DOHH2 (cell line): ENCODE measurements around the gene ANKS1B.
"Not testable (repeated sequence)": the region's sequence is repeated elsewhere in the genome, so short reads cannot be mapped to it uniquely, and the experiment has no call there.

Source experiments
- H3F3A ChIP-seq: fragments of 200-600 bp; sonication (generic), shearing (Covaris generic); 2 replicates; pipeline ENCODE4 v1.6.0; 2016; ENCODE audit warnings: antibody characterized with exemption, mild to moderate bottlenecking; ENCODE audit not compliant: control insufficient read depth, insufficient read depth
- H3K27ac ChIP-seq: fragments of 200-600 bp; sonication (generic); 2 replicates; pipeline ENCODE4 v1.5.1; 2014; ENCODE audit warnings: low read depth, mild to moderate bottlenecking, low read length, moderate library complexity
- H3K27me3 ChIP-seq: fragments of 200-600 bp; sonication (generic); 2 replicates; pipeline ENCODE4 v1.6.1; 2014; ENCODE audit warnings: mild to moderate bottlenecking, low read length, mixed read lengths; ENCODE audit not compliant: control insufficient read depth
- H3K36me3 ChIP-seq: fragments of 200-600 bp; sonication (generic); 2 replicates; pipeline ENCODE4 v1.6.1; 2014; ENCODE audit warnings: mild to moderate bottlenecking, low read length, moderate library complexity, mixed read lengths; ENCODE audit not compliant: control insufficient read depth
- H3K4me1 ChIP-seq: fragments of 200-600 bp; sonication (generic); 2 replicates; pipeline ENCODE4 v1.6.1; 2014; ENCODE audit warnings: mild to moderate bottlenecking, low read length, mixed read lengths; ENCODE audit not compliant: control insufficient read depth
- H3K4me2 ChIP-seq: fragments of 200-600 bp; sonication (generic); 2 replicates; pipeline ENCODE4 v1.6.0; 2014; ENCODE audit warnings: mild to moderate bottlenecking, low read length, moderate library complexity
- H3K4me3 ChIP-seq: fragments of 200-600 bp; sonication (generic); 2 replicates; pipeline ENCODE4 v1.5.1; 2014; ENCODE audit warnings: mild to moderate bottlenecking, low read length, mixed read lengths
- H3K79me2 ChIP-seq: fragments of 200-600 bp; sonication (generic); 2 replicates; pipeline ENCODE4 v1.6.1; 2014; ENCODE audit warnings: mild to moderate bottlenecking, low read length, mixed read lengths; ENCODE audit not compliant: control insufficient read depth
- H3K9me2 ChIP-seq: fragments of 200-600 bp; sonication (generic); replicated peaks from 2 replicates; pipeline ENCODE4 v1.6.1; 2014; ENCODE audit warnings: mild to moderate bottlenecking, low read length, mixed read lengths; ENCODE audit not compliant: control insufficient read depth
- H3K9me3 ChIP-seq: fragments of 200-600 bp; sonication (generic); 2 replicates; pipeline ENCODE4 v1.6.1; 2014; ENCODE audit warnings: antibody characterized with exemption, low read length, mixed read lengths; ENCODE audit not compliant: control insufficient read depth, insufficient read depth
- H4K20me1 ChIP-seq: fragments of 200-600 bp; sonication (generic); 2 replicates; pipeline ENCODE4 v1.6.0; 2014; ENCODE audit warnings: low read depth, mild to moderate bottlenecking, antibody characterized with exemption, low read length, moderate library complexity; ENCODE audit not compliant: control insufficient read depth, insufficient read depth
- EZH2phosphoT487 ChIP-seq: fragments of 200-600 bp; sonication (generic); IDR thresholded peaks from 2 replicates; pipeline ENCODE4 v1.6.1; 2017; ENCODE audit warnings: borderline replicate concordance, mild to moderate bottlenecking, antibody characterized with exemption, low read length, moderate library complexity, mixed read lengths
- TF ChIP-seq, protein P1 (sequence below): fragments of 200-600 bp; sonication (generic); IDR thresholded peaks from one replicate; pipeline ENCODE4 v1.5.1; 2014; ENCODE audit warnings: antibody characterized with exemption, mild to moderate bottlenecking, low read depth, low read length; ENCODE audit not compliant: poor library complexity, severe bottlenecking

Gene ANKS1B

GRCh38 chr12:99722690-99723486, 261.8 kb downstream of the ANKS1B start:
- Histone ChIP-seq H3K4me1 (no peaks in the 10 kb centered on the region), H3K36me3 (no peaks in the 10 kb centered on the region)
- TF ChIP-seq EZH2phosphoT487: no peak
- TF ChIP-seq, protein P1, sequence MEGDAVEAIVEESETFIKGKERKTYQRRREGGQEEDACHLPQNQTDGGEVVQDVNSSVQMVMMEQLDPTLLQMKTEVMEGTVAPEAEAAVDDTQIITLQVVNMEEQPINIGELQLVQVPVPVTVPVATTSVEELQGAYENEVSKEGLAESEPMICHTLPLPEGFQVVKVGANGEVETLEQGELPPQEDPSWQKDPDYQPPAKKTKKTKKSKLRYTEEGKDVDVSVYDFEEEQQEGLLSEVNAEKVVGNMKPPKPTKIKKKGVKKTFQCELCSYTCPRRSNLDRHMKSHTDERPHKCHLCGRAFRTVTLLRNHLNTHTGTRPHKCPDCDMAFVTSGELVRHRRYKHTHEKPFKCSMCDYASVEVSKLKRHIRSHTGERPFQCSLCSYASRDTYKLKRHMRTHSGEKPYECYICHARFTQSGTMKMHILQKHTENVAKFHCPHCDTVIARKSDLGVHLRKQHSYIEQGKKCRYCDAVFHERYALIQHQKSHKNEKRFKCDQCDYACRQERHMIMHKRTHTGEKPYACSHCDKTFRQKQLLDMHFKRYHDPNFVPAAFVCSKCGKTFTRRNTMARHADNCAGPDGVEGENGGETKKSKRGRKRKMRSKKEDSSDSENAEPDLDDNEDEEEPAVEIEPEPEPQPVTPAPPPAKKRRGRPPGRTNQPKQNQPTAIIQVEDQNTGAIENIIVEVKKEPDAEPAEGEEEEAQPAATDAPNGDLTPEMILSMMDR: no peak

GRCh38 chr12:99721715-99722275, 262.9 kb downstream of the ANKS1B start:
- no peak overlapping the region for H3K27ac ChIP-seq
- H4K20me1 ChIP-seq: no peaks in the 10 kb centered on the region
- H3K36me3 ChIP-seq: no peaks in the 10 kb centered on the region
- no peaks in the 10 kb centered on the region for H3F3A ChIP-seq
- H3K9me2 ChIP-seq: no peaks in the 10 kb centered on the region
- H3K79me2 ChIP-seq: no peaks in the 10 kb centered on the region
- TF ChIP-seq EZH2phosphoT487: no peak
- TF ChIP-seq, protein P1: no peak
- H3K4me2 ChIP-seq: no peak overlapping the region
- no peaks in the 10 kb centered on the region for H3K27me3 ChIP-seq
- H3K4me1 ChIP-seq: no peaks in the 10 kb centered on the region
- H3K9me3 ChIP-seq: 0 out of 2 replicates have a peak, but pooled peaks cover 6% of the 10 kb centered on the region
- H3K4me3 ChIP-seq: no peak overlapping the region

More at GRCh38 chr12:99722690-99723486, 261.8 kb downstream of the ANKS1B start:
- Histone ChIP-seq H3K4me2 (no peak overlapping the region), H3K27me3 (no peaks in the 10 kb centered on the region), H3F3A (no peaks in the 10 kb centered on the region), H3K4me3 (no peak overlapping the region), H4K20me1 (no peaks in the 10 kb centered on the region), H3K9me2 (no peaks in the 10 kb centered on the region), H3K27ac (no peak overlapping the region), H3K9me3 (0 out of 2 replicates have a peak, but pooled peaks cover 6% of the 10 kb centered on the region), H3K79me2 (no peaks in the 10 kb centered on the region)

- not testable (repeated sequence) for H3K27ac ChIP-seq, H3K9me3 ChIP-seq, H3K9me2 ChIP-seq, H3K4me3 ChIP-seq, H3K4me2 ChIP-seq, H3K4me1 ChIP-seq, H4K20me1 ChIP-seq, H3F3A ChIP-seq, H3K36me3 ChIP-seq, H3K79me2 ChIP-seq, H3K27me3 ChIP-seq
Observed at GRCh38 chr12:99720083-99720465, 264.7 kb downstream of the ANKS1B start.

- H4K20me1 ChIP-seq, H3K36me3 ChIP-seq, H3K4me1 ChIP-seq, H3K27ac ChIP-seq, H3K27me3 ChIP-seq, H3K9me3 ChIP-seq, H3K9me2 ChIP-seq, H3F3A ChIP-seq, H3K4me2 ChIP-seq, H3K79me2 ChIP-seq, H3K4me3 ChIP-seq: not testable (repeated sequence)
Observed at GRCh38 chr12:99719411-99720082, 265.2 kb downstream of the ANKS1B start.

DNA sequence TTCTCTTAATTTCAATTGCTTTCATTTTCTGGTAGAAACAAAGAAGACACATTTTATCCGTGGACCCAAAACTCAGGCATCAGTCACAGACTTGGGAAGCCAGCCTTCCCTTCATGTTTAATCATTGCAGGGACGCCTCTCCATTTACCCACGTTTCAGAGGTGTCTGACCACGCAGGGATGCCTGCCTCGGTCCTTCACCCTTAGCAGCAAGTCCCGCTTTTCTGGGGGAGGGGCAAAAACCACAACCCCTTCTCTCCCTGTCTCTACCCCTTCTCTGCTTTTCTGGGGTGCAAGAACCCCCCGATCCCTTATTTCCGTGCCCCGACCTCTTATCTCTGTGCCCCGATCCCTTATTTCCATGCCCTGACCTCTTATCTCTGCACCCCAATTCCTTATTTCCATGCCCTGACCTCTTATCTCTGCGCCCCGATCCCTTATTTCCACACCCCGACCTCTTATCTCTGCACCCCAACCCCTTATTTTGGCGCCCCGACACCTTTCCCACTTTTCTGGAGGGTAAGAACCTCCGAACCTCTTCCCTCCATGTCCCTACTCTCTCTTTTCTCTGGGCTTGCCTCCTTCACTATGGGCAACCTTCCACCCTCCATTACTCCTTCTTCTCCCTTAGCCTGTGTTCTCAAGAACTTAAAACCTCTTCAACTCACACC, 268.8 kb downstream of the ANKS1B start:
- H3K4me2 ChIP-seq, H3K27ac ChIP-seq, H4K20me1 ChIP-seq, H3K27me3 ChIP-seq, H3F3A ChIP-seq, H3K79me2 ChIP-seq, H3K9me2 ChIP-seq, H3K4me3 ChIP-seq, H3K9me3 ChIP-seq, H3K36me3 ChIP-seq, H3K4me1 ChIP-seq: not testable (repeated sequence)

DNA sequence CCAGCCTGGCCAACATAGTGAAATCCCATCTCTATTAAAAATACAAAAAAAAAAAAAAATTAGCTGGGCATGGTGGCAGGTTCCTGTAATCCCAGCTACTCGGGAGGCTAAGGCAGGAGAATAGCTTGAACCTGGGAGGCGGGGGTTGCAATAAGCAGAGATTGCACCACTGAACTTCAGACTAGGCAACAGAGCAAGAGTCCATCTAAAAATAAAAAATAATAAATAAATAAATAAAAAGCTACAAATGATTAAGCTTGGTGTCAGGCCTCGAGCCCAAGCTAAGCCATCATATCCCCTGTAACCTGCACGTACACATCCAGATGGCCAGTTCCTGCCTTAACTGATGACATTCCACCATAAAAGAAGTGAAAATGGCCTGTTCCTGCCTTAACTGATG, 269.8 kb downstream of the ANKS1B start:
- not testable (repeated sequence) for H3K9me2 ChIP-seq, H3F3A ChIP-seq, H3K27ac ChIP-seq, H3K4me1 ChIP-seq, H3K4me2 ChIP-seq, H3K9me3 ChIP-seq, H3K27me3 ChIP-seq, H3K79me2 ChIP-seq, H4K20me1 ChIP-seq, H3K4me3 ChIP-seq, H3K36me3 ChIP-seq
